ENCODE measurements around the gene BIRC5. TPM values are rescaled to one million over a fixed set of nuclear protein-coding genes. Genes with fewer than 3 reads are reported as not detected.

Gene BIRC5
- 119 TPM for total RNA-seq (2021; ENCODE audit: unreplicated experiment)
- polyA plus RNA-seq (2012; ENCODE audit: insufficient read length): 53.0 TPM
- Bru-seq, nascent RNA: percentile 96 among the genes with signal in this experiment
- percentile 98 among the genes with signal in this experiment for BruChase-seq, experiment 1, labeled RNA remaining after a 2-hour chase
- percentile 99 among the genes with signal in this experiment for BruChase-seq, experiment 2, labeled RNA remaining after a 6-hour chase
- long read RNA-seq, transcript BIRC5-202 (4 exons, 2,630 nt): major isoform, 267 of 433 reads
- long read RNA-seq, transcript BIRC5-203 (3 exons, 2,446 nt): minor isoform, 35 of 433 reads
- long read RNA-seq, transcript BIRC5-201 (5 exons, 2,711 nt): minor isoform, 24 of 433 reads
- long read RNA-seq, partial matches to known transcripts: 29 of 433 reads
- long read RNA-seq, other reads (novel, unspliced or antisense): 73 of 433 reads

DNA sequence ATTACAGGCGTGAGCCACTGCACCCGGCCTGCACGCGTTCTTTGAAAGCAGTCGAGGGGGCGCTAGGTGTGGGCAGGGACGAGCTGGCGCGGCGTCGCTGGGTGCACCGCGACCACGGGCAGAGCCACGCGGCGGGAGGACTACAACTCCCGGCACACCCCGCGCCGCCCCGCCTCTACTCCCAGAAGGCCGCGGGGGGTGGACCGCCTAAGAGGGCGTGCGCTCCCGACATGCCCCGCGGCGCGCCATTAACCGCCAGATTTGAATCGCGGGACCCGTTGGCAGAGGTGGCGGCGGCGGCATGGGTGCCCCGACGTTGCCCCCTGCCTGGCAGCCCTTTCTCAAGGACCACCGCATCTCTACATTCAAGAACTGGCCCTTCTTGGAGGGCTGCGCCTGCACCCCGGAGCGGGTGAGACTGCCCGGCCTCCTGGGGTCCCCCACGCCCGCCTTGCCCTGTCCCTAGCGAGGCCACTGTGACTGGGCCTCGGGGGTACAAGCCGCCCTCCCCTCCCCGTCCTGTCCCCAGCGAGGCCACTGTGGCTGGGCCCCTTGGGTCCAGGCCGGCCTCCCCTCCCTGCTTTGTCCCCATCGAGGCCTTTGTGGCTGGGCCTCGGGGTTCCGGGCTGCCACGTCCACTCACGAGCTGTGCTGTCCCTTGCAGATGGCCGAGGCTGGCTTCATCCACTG is at the start of gene BIRC5:
Gene BIRC5, plus strand, starts transcription at position 238 of the 690 bp plus-strand sequence. Its CDS starts 64 bp downstream, at position 302.
- H3K36me3 ChIP-seq (ENCODE audit: control insufficient read depth, insufficient read depth, low read length): peaks cover 5% of the 10 kb centered on the region
- DNase-seq (ENCODE audit: low read depth, low spot score) (peak; percentile 15), ATAC-seq (peak; percentile 99)
- intact Hi-C loops (cut with micrococcal nuclease; ENCODE audit: unreplicated experiment) (no loop called here), in situ Hi-C loops (cut with HindIII; ENCODE audit: low pct_unique_long_range_greater_than_20kb, low sequenced_read_pairs) (no loop called here)
- TF ChIP-seq POLR2AphosphoS5 (IDR thresholded peaks at IDR 0.05; ENCODE audit: low read depth, low read length): peak; percentile 95
- 0 out of 4 replicates have a peak, but pooled peaks of 1 of the 2 experiments have one; percentile 18 for TF ChIP-seq REST (IDR thresholded peaks at IDR 0.05; ENCODE audit: insufficient read depth in 1 of 2, low read depth in 2 of 2, low read length in 1 of 2)
- no peak for TF ChIP-seq TCF7L2 (IDR thresholded peaks at IDR 0.05; ENCODE audit: low read depth, low read length)
- TF ChIP-seq CTCF (IDR thresholded peaks at IDR 0.05): no peak
- peak; percentile 100 for TF ChIP-seq SIN3A (IDR thresholded peaks at IDR 0.05; ENCODE audit: borderline replicate concordance, insufficient read depth, low read depth, low read length)
- H3K9me3 ChIP-seq (ENCODE audit: control insufficient read depth, insufficient read depth, low read depth, low read length): no peaks in the 10 kb centered on the region
- H3K27me3 ChIP-seq (ENCODE audit: control insufficient read depth, insufficient read depth, low read length): no peaks in the 10 kb centered on the region
- POLR2A ChIA-PET: interaction anchor here (0.7 kb wide), 1 partner anchor 39 kb away, joined by 7 read pairs; no protein-coding TSS in a partner anchor
- peak within 1 kb of the TSS; percentile 93 for H3K27ac ChIP-seq (ENCODE audit: low read length)
- BruUV-seq (replicated peaks): no TSS peak
- 0 out of 2 replicates have a peak, but pooled peaks cover 5% of the 10 kb centered on the region for H3K4me1 ChIP-seq (ENCODE audit: control insufficient read depth, insufficient read depth, low read length)
- CTCF ChIA-PET: interaction anchor here (0.6 kb wide), 1 partner anchor 129 kb away, joined by 3 read pairs; no protein-coding TSS in a partner anchor
- H3K4me3 ChIP-seq (ENCODE audit: low read depth in 2 of 2, low read length in 2 of 2): peak within 1 kb of the TSS; percentile 58 to 74

GRCh38 chr17:78164748-78165607 is 49.1 kb upstream of the BIRC5 start:
- in situ Hi-C loops (cut with HindIII; ENCODE audit: low pct_unique_long_range_greater_than_20kb, low sequenced_read_pairs): no loop called here
- POLR2A ChIA-PET: interaction anchor here (0.6 to 1.1 kb wide), 2 partner anchors 21 to 136 kb away, joined by 3 read pairs; no protein-coding TSS in a partner anchor

More at GRCh38 chr17:78164748-78165607, 49.1 kb upstream of the BIRC5 start:
- no peaks in the 10 kb centered on the region for H3K27me3 ChIP-seq (ENCODE audit: control insufficient read depth, insufficient read depth, low read length)
- no peaks in the 10 kb centered on the region for H3K36me3 ChIP-seq (ENCODE audit: control insufficient read depth, insufficient read depth, low read length)
- TF ChIP-seq CTCF (IDR thresholded peaks at IDR 0.05) (no peak), POLR2AphosphoS5 (IDR thresholded peaks at IDR 0.05; ENCODE audit: low read depth, low read length) (no peak), TCF7L2 (IDR thresholded peaks at IDR 0.05; ENCODE audit: low read depth, low read length) (no peak), REST (IDR thresholded peaks at IDR 0.05; ENCODE audit: insufficient read depth in 1 of 2, low read depth in 2 of 2, low read length in 1 of 2) (no peak), SIN3A (IDR thresholded peaks at IDR 0.05; ENCODE audit: borderline replicate concordance, insufficient read depth, low read depth, low read length) (no peak)
- H3K27ac ChIP-seq (ENCODE audit: low read length): no peak overlapping the region
- intact Hi-C loops (cut with micrococcal nuclease; ENCODE audit: unreplicated experiment): no loop called here
- CTCF ChIA-PET: no interaction called here
- no peak for ATAC-seq
- no peaks in the 10 kb centered on the region for H3K9me3 ChIP-seq (ENCODE audit: control insufficient read depth, insufficient read depth, low read depth, low read length)
- H3K4me1 ChIP-seq (ENCODE audit: control insufficient read depth, insufficient read depth, low read length): peaks cover 7% of the 10 kb centered on the region
- no TSS peak for BruUV-seq (replicated peaks)
- no peak for DNase-seq (ENCODE audit: low read depth, low spot score)
- no peak overlapping the region for H3K4me3 ChIP-seq (ENCODE audit: low read depth in 2 of 2, low read length in 2 of 2)
